Limb (tissue), 2 donors: ENCODE measurements around the gene NRP1.
"Not testable (repeated sequence)": the region's sequence is repeated elsewhere in the genome, so short reads cannot be mapped to it uniquely, and the experiment has no call there.

ENCODE experiments used
- DNase-seq, 2 donors: peaks; one replicate each; pipeline ENCODE4 v3.0.0-alpha.2; 2016; ENCODE audit errors: extremely low spot score in 2 of 2

The NRP1 gene

GRCh38 chr10:33325929-33326328, 8.5 kb downstream of the NRP1 start:
- no peak for DNase-seq

GRCh38 chr10:33323721-33324120, 10.7 kb downstream of the NRP1 start:
- DNase-seq: no peak

GRCh38 chr10:33321516-33321915, 13.0 kb downstream of the NRP1 start:
- no peak for DNase-seq

- no peak for DNase-seq
Observed at GRCh38 chr10:33320288-33320687, 14.2 kb downstream of the NRP1 start.

DNA sequence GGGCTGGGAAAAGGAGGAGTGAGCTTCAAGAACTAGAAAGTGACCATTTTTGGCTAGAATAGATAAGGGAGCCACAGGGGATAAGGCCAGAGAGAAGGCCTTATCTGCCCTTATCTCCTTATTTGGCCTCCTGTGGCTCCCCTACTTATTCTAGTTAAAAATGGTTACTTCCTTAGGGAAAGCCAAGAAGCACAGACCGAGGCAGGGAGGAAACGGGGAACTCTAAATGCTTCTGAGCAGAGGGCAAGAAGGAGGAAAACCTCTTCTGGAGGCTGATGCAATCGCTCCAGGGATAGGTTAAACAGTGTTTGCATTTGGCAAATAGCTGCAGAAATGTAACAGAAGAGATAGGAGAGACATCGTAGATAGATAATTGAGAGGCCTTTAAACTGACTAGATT, 18.6 kb downstream of the NRP1 start:
- no peak for DNase-seq

GRCh38 chr10:33314811-33315561, 19.5 kb downstream of the NRP1 start:
- no peak for DNase-seq

DNA sequence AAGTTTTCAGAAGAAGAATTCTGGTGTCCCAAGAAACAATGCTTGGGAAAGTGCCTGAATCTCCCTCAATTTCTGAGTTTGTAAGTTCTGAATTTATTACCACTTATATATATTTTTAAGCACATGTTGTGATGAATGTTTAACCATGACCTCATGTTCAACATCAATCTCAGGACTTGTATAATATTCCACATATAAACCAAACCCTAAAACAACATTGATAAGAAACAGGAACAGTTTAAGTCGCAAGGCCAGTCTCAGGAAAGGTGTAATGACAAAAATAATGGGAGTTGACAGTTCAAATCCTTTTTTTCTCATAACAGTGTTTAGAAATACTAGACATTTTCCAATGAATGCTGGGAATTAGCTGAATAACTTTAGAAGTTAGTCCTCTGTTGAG, 22.8 kb downstream of the NRP1 start:
- DNase-seq: no peak

DNA sequence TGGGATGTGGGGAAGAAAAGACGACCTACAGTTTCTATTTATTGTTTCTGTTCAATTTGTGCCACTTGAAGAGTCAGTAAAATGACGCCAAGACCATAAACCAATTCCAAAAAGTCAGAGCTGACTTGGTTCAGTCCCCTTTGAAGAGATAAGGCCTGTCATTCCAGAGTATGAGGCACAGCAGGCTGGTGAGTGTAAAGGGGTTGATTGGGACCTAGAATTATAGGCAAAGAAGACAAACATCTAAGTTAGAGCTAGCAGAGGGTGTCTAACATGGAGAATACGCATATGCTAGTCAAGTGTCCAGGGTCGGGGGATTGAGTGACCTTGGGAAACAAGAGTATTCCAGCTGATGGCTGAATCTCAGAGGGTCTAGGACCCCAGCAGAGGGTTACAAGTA, 23.6 kb downstream of the NRP1 start:
- no peak for DNase-seq

DNA sequence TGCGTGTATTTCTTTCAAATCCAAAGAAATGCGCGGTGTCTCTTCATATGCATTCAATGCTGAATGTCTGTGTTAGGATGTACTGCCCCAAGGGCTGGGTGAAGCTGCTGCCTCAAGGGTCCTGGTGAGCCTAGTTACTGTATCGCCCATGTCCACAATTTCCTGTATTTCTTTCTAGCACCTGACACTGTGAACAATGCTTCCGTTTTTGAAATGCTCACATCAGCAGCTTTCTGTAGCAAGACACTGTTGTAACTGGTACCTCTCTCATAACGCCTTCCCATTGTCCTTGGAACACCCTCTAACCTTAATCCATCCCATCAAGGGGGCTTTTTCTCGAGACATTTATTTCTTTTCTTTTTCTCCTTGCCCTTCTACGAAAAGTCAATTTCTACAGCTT, 25.1 kb downstream of the NRP1 start:
- no peak for DNase-seq

- DNase-seq: no peak
Observed at GRCh38 chr10:33307835-33308234, 26.6 kb downstream of the NRP1 start.

DNA sequence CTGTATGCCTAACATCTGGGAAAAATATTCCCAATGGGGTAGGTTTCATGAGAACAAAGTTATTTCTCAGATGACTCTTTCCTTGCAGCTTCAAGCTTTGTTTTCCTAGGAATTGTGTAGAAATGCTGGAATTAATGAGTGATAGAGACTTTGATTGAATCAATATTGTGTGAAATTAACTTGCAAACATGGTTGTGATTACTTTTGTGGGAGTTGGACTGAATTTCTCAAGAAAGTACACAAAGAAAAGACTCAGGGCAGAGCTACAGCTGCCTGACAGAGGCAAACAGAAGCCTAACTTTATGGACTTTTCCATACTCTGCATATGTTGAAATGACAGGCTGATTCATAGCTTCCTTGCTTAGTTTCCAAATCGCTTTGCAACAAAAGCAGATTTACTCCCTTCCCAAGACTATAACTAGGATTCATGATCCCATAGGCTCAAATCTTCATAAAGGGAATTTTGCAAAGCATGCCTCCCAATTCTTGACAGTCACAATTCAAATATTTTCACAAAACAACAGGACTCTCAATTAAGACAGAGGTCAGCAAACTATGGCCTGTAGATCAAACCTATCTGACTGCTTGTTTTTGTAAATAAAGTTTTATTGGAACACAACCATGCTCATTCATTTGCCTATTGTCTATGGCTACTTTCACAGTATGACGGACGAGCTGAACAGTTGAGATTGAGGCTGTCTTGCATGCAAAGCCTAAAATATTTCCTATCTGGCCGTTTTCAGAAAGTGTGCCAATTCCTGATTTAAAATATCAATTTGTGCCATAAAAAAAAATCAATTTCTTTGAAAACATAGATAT, 27.6 kb downstream of the NRP1 start:
- DNase-seq: peak in 1 of 2 donors; percentile 55

DNA sequence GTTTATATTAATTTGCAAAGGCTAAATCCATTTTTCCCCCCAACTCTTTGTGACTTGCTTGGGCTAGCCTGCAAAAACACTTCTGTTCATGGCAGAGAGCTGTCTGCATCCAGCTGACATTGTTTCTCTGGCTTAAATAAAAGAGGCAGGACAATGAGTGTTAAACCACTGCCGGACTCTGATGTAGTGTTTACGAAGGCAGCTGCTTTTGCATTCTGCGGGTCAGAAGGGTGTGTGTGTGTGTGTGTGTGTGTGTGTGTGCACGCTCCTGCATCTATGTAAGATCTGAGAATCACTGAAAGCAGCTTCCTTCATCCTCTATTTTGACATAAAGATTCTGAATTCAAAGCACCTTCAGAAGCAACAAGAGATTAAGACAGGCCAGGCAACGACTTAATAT, 28.3 kb downstream of the NRP1 start:
- no peak for DNase-seq

DNA sequence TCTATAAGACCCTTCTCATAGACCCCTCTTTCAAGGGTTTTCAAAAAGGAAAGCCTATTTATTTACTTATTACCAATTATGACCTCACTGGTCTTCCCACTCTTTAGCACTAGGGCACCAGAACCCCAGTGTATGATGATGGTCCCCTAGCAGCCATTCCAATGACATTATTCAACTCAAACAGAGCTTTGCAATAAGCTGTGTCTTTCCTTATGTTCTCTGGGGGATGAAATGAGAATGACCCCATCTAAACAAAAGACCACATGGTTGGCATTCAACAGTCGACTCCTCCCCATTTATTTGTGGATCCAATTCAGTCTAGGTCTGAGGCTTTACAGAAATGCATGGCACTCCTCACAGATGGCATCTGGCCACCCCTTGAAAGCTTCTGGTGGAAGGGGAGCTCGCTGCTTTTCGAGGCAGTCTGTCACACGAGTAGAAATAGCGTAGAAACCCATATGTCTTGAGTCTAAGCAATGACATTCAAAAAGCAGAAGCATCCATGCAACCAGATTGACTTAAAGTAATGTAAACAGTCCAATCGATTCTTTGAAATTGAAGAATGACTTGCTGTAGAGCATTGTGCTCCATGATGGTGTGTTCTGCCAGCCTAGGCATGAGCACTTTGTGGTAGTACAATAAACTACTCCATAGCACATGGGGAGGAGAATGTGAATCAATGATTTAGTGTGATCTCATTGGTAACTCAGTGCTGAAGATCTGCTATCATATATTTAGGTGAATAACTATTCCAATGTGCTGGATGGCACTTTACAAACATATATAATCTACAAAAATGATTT, 29.8 kb downstream of the NRP1 start:
- no peak for DNase-seq

DNA sequence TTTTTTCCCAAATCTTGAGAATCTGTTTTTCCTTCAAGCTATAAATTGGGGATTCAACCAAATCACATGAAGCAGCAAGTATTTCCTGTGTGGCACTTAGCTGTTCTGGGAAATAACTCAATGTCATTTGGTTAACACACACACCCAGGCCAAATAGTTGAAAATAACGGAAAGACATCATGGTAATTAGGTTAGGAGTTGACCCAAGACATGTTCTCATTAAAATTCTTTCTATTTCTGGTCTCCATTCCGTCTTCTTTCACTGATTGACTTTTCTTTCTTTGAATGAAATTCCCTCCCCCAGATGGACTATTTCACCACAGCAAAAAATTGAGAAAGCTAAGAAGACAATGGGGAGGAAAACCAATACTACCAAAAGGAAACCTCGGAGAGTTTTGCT, 30.5 kb downstream of the NRP1 start:
- no peak for DNase-seq

DNA sequence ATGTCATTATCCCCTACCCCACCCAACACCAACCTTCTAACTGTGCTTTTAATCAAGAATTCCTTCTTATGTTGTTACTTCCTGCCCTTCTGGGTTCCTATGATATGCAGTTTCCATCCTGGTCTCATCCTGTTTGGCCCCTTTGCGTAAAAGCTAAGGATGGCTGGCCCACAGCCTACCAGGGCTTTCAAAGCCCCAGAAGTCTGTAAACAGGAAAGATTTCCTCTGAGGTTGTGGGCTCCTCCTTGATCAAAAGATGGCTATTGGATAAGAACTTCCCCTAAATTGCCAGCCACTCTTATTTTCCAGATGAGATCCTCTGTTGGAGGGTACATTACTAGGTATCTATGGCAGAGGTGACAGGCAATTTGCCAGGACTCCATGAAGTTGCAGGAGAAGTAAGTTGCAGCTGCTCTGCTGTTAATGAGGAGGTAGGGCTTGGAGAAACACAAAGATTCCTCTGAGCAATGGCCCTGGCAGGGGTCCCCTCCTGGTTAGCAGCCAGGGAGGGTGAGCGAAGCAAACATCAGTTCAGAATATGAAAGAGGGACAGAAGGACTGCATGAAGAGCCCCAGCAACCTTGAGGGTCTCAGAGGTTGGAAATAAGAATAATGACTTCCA, 32.1 kb downstream of the NRP1 start:
- DNase-seq: no peak

GRCh38 chr10:33301097-33301789, 33.2 kb downstream of the NRP1 start:
- DNase-seq: no peak

- not testable (repeated sequence) for DNase-seq
Observed at GRCh38 chr10:33300544-33300943, 33.9 kb downstream of the NRP1 start.

- DNase-seq: no peak
Observed at GRCh38 chr10:33298893-33299292, 35.6 kb downstream of the NRP1 start.

GRCh38 chr10:33298110-33298509, 36.4 kb downstream of the NRP1 start:
- no peak for DNase-seq

DNA sequence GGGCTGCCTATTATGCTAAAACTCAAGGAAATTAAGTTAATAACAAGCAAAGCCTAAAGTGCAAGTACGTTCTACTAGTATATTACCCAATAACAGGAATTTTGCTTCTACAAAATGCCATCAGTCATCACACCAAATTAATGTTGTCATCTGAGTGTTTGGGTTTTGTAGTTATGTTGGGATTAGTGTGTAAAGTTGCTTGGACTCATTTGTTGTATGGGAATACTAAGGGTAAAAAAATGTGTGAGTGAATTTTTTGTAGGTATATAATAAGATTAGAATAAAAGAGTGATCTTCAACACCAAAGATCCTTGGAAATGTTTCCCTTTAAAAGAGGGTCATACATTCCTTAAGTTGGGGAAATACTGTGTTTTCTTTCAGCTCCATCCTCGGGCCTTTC, 38.6 kb downstream of the NRP1 start:
- DNase-seq: no peak

DNA sequence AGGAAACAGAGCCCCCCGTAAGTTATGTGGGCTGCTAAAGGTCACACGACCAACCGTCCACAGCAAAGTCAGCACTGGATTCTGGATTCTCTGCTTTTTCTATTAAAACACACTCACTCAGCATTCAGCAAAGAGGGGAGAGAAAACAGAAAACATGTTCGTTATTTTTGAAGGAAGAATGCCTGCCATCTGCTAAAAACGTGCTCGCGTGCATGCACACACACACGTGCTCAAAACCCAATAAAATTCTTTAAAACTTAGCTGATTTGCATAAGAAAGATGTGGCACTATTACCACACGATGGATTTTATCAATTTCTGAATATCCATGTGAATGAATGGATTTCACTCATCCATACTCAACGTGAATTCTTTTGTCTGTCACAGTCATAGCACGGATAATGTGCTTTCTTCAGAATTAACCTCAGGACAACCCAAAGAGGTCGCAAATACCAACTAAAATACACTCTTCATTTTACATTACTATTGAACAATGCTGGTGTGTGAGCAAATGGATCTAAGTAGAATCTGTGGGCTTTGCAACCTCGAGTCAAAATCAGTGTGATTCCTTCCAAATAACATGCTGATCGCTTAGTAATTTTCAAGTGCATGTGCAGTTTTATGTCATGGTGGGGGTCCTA, 40.8 kb downstream of the NRP1 start:
- no peak for DNase-seq
